ENCODE results near the gene KLHL28.

DNA sequence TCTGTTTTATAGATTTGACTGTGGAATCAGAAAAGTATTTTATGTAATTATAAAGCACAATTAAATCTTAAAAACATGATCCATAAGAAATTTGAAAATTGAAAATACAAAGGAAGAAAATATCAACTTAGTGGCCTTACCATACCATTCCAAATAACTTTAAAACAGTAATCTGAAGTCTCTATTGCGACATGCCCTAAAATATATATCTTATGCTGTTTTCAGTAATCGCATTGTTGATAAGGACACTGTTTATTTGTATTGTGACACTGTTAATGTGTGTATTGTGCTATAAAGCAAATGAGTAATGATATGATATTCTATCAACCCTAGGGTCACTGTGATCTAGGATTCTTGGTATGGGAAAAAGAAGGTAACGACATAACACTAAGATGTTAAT lies 7.0 kb downstream of the KLHL28 start:
- TF ChIP-seq, protein P1, sequence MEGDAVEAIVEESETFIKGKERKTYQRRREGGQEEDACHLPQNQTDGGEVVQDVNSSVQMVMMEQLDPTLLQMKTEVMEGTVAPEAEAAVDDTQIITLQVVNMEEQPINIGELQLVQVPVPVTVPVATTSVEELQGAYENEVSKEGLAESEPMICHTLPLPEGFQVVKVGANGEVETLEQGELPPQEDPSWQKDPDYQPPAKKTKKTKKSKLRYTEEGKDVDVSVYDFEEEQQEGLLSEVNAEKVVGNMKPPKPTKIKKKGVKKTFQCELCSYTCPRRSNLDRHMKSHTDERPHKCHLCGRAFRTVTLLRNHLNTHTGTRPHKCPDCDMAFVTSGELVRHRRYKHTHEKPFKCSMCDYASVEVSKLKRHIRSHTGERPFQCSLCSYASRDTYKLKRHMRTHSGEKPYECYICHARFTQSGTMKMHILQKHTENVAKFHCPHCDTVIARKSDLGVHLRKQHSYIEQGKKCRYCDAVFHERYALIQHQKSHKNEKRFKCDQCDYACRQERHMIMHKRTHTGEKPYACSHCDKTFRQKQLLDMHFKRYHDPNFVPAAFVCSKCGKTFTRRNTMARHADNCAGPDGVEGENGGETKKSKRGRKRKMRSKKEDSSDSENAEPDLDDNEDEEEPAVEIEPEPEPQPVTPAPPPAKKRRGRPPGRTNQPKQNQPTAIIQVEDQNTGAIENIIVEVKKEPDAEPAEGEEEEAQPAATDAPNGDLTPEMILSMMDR (conservative IDR thresholded peaks at IDR 0.05; ENCODE audit: low read length): no peak
- no peak for TF ChIP-seq EZH2phosphoT487 (IDR thresholded peaks at IDR 0.05; ENCODE audit: borderline replicate concordance)

All from Loucy (cell line).